Measurements from ENCODE around the gene USP44. TPM values are rescaled to one million over a fixed set of nuclear protein-coding genes. Genes with fewer than 3 reads are reported as not detected.

The USP44 gene
- total RNA-seq, 1 donor from 2014 or later = 10.4 TPM

DNA sequence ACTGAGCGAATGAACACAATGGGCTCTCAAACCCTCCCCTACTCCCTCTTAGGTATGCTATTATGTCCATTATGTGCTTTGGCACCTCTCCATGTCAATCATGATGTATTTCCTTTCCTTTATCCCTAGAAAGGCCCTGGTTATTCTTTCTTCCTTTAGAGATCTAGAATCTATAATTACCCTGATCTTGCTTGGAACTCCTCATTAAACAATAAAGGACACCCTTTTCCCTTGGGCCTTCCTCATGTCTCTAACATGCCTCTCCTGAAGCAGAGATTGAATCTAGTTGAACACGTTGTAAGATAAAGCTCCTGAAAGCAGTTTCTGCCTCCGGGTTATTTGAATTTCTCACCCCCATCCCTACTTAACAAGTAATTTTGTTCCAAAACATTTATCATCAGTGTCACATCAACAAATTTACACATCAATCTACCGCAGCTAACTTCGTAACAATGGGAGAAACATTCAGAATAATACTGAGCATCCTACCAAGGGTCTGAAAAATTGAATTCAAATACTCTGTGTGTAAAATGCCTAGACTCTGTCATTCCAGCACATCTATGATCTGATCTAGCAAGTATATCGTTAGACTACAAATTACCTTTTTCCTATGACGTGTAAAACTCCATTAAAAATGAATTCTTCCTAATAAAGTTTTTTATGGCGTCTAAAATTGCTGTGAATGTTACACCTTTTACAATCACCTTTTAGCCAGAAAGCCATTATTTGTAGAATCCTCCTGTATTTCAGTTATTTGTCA, 5.4 kb downstream of the USP44 start:
- Mint-ChIP-seq H3K4me3 (ENCODE audit: unreplicated experiment) (no peak overlapping the region), H3K27ac (ENCODE audit: unreplicated experiment) (peak overlapping the region; percentile 82), H3K27me3 (ENCODE audit: unreplicated experiment) (peaks cover 5% of the 10 kb centered on the region), H3K4me1 (ENCODE audit: unreplicated experiment) (peaks cover 22% of the 10 kb centered on the region), H3K36me3 (ENCODE audit: low read depth, unreplicated experiment) (peaks cover 4% of the 10 kb centered on the region), H3K9me3 (ENCODE audit: unreplicated experiment) (no peaks in the 10 kb centered on the region)
- DNase-seq (ENCODE audit: low spot score) = no peak
- TF ChIP-seq, protein P1, sequence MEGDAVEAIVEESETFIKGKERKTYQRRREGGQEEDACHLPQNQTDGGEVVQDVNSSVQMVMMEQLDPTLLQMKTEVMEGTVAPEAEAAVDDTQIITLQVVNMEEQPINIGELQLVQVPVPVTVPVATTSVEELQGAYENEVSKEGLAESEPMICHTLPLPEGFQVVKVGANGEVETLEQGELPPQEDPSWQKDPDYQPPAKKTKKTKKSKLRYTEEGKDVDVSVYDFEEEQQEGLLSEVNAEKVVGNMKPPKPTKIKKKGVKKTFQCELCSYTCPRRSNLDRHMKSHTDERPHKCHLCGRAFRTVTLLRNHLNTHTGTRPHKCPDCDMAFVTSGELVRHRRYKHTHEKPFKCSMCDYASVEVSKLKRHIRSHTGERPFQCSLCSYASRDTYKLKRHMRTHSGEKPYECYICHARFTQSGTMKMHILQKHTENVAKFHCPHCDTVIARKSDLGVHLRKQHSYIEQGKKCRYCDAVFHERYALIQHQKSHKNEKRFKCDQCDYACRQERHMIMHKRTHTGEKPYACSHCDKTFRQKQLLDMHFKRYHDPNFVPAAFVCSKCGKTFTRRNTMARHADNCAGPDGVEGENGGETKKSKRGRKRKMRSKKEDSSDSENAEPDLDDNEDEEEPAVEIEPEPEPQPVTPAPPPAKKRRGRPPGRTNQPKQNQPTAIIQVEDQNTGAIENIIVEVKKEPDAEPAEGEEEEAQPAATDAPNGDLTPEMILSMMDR (IDR thresholded peaks at IDR 0.05; ENCODE audit: unreplicated experiment) = no peak

DNA sequence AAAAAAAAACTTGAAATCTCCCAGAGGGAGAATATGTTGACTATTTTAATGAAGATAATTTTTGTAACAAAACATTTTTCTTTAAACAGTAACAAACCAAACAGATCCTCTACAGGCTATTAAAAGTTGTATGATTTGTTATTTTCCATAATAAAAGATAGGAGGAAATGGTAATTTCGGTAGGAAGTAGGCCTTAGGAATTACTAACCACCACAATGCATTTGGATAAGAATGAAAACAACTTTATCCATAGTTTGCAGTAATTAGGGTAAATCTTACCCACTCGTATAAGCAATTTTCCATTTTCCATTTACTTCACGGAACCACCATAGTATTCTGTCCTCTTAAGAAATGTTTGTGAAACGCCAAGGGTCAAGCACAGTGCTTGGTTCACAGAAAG, 6.0 kb downstream of the USP44 start:
- Mint-ChIP-seq H3K9me3 (ENCODE audit: unreplicated experiment) (no peaks in the 10 kb centered on the region), H3K4me3 (ENCODE audit: unreplicated experiment) (no peak overlapping the region), H3K27me3 (ENCODE audit: unreplicated experiment) (peaks cover 5% of the 10 kb centered on the region), H3K4me1 (ENCODE audit: unreplicated experiment) (peaks cover 20% of the 10 kb centered on the region), H3K27ac (ENCODE audit: unreplicated experiment) (peak overlapping the region; percentile 82), H3K36me3 (ENCODE audit: low read depth, unreplicated experiment) (peaks cover 4% of the 10 kb centered on the region)
- TF ChIP-seq, protein P1 (IDR thresholded peaks at IDR 0.05; ENCODE audit: unreplicated experiment) = no peak
- DNase-seq (ENCODE audit: low spot score) = no peak

DNA sequence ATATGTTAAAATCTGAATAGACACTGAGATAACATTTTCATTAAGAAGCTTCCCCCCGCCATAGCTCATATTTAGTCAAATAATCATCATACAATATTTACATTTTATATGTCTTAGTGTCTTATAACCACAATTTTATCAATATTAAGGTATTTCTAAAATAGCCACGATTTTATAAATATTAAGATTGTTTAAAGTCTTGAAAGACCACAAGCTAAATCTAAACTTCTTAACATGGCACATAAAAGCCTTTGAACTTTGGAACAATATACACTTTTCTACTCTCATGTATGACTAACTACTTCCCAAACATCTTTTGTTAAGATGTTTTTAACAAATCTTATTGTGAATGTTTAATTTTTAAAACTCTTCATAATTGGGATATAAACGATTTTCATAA, 6.5 kb downstream of the USP44 start:
- Mint-ChIP-seq H3K27me3 (ENCODE audit: unreplicated experiment) (peaks cover 5% of the 10 kb centered on the region), H3K36me3 (ENCODE audit: low read depth, unreplicated experiment) (peaks cover 4% of the 10 kb centered on the region), H3K4me1 (ENCODE audit: unreplicated experiment) (peaks cover 20% of the 10 kb centered on the region), H3K27ac (ENCODE audit: unreplicated experiment) (no peak overlapping the region), H3K9me3 (ENCODE audit: unreplicated experiment) (no peaks in the 10 kb centered on the region), H3K4me3 (ENCODE audit: unreplicated experiment) (no peak overlapping the region)
- DNase-seq (ENCODE audit: low spot score) = no peak
- TF ChIP-seq, protein P1 (IDR thresholded peaks at IDR 0.05; ENCODE audit: unreplicated experiment) = no peak

DNA sequence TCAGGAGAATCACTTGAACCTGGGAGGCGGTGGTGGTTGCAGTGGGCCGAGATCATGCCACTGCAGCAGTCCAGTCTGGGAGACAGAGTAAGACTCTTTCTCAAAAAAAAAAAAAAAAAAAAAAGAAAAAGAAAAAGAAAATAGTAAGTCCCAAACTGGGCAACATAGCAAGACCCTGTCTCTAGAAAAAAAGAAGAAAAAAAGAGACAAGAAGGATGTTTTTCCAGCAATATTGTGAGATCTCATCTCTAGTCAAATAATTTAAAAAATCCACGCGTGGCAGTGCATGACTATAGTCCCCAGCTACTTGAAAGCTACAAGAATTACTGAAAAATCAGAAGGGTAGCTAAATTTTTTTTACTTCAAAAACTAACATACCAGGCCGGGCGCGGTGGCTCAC, 8.0 kb downstream of the USP44 start:
- H3K4me3 Mint-ChIP-seq (ENCODE audit: unreplicated experiment) = no peak overlapping the region
- no peak overlapping the region for H3K27ac Mint-ChIP-seq (ENCODE audit: unreplicated experiment)
- H3K9me3 Mint-ChIP-seq (ENCODE audit: unreplicated experiment) = no peaks in the 10 kb centered on the region
- peaks cover 5% of the 10 kb centered on the region for H3K27me3 Mint-ChIP-seq (ENCODE audit: unreplicated experiment)
- no peak for DNase-seq (ENCODE audit: low spot score)
- H3K36me3 Mint-ChIP-seq (ENCODE audit: low read depth, unreplicated experiment) = no peaks in the 10 kb centered on the region
- peaks cover 22% of the 10 kb centered on the region for H3K4me1 Mint-ChIP-seq (ENCODE audit: unreplicated experiment)
- TF ChIP-seq, protein P1 (IDR thresholded peaks at IDR 0.05; ENCODE audit: unreplicated experiment) = no peak

DNA sequence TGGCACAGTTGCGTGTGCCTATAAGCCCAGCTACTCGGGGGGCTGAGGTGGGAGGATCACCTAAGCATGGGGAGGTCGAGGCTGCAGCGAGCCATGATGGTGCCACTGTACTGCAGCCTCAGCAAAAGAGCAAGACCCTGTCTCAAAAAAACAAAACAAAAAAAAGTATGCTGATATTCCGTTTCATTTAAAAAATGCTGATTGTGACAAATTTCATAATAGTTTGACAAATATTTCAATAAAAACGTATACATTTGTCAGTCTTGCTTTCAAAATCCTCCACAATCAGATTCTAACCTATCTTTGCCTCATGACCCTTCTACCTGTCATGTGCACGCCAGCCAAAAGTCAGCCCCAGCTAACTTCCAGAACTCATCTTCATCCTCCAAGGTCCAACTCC, 9.8 kb downstream of the USP44 start:
- H3K9me3 Mint-ChIP-seq (ENCODE audit: unreplicated experiment) = no peaks in the 10 kb centered on the region
- no peak overlapping the region for H3K4me3 Mint-ChIP-seq (ENCODE audit: unreplicated experiment)
- no peaks in the 10 kb centered on the region for H3K36me3 Mint-ChIP-seq (ENCODE audit: low read depth, unreplicated experiment)
- TF ChIP-seq, protein P1 (IDR thresholded peaks at IDR 0.05; ENCODE audit: unreplicated experiment) = no peak
- no peak overlapping the region for H3K27ac Mint-ChIP-seq (ENCODE audit: unreplicated experiment)
- H3K27me3 Mint-ChIP-seq (ENCODE audit: unreplicated experiment) = no peaks in the 10 kb centered on the region
- H3K4me1 Mint-ChIP-seq (ENCODE audit: unreplicated experiment) = peaks cover 12% of the 10 kb centered on the region
- no peak for DNase-seq (ENCODE audit: low spot score)

Measured in endothelial cell (in vitro differentiated cells).